Measurements from ENCODE around the gene C12orf57. TPM values are rescaled to one million over a fixed set of nuclear protein-coding genes. Genes with fewer than 3 reads are reported as not detected.

The C12orf57 gene
- total and polyA plus RNA-seq, 2 of the 8 experiments (the other 6 are each of a cell fraction or from before 2014, with no cell fraction given) = 174 to 993 TPM

DNA sequence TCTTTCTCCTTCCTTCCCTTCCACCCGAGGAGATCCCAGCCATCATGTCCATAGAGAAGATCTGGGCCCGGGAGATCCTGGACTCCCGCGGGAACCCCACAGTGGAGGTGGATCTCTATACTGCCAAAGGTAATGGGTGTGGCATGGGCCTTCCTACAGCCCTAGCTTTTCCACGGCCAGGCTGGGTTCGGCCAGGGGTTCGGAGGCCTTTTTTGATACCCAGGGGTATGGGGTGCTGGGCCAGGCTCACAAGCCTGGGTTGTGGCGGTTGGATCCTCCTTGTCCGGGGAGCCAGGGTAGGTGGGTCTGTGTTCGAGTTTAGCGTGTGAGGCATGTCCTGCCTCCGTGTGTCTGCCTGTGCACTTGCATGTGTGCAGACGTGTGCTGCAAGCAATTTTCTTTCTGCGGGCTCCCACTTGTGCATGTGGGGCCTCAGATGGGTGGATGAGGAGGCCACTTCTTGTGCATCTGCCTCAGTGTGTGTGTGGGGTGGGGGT, 28.0 kb upstream of the C12orf57 start (continued):
- TF ChIP-seq, protein P1, sequence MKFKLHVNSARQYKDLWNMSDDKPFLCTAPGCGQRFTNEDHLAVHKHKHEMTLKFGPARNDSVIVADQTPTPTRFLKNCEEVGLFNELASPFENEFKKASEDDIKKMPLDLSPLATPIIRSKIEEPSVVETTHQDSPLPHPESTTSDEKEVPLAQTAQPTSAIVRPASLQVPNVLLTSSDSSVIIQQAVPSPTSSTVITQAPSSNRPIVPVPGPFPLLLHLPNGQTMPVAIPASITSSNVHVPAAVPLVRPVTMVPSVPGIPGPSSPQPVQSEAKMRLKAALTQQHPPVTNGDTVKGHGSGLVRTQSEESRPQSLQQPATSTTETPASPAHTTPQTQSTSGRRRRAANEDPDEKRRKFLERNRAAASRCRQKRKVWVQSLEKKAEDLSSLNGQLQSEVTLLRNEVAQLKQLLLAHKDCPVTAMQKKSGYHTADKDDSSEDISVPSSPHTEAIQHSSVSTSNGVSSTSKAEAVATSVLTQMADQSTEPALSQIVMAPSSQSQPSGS (IDR thresholded peaks at IDR 0.05; ENCODE audit: low read length) = no peak
- no peak for TF ChIP-seq CBX5 (IDR thresholded peaks at IDR 0.05; ENCODE audit: low read depth, low read length)
- no peak for TF ChIP-seq TEAD4 (IDR thresholded peaks at IDR 0.05; ENCODE audit: low read depth, low read length)
- TF ChIP-seq SRF (IDR thresholded peaks at IDR 0.05; ENCODE audit: low read depth, low read length) = no peak
- TF ChIP-seq, protein P2, sequence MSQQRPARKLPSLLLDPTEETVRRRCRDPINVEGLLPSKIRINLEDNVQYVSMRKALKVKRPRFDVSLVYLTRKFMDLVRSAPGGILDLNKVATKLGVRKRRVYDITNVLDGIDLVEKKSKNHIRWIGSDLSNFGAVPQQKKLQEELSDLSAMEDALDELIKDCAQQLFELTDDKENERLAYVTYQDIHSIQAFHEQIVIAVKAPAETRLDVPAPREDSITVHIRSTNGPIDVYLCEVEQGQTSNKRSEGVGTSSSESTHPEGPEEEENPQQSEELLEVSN (IDR thresholded peaks at IDR 0.05) = no peak
- no peak for TF ChIP-seq SP2 (IDR thresholded peaks at IDR 0.05; ENCODE audit: low read length)
- no peak for TF ChIP-seq EZH2 (IDR thresholded peaks at IDR 0.05; ENCODE audit: low read depth, low read length, severe bottlenecking)

All from H1 (cell line).